ENCODE measurements around the gene GABRR1. TPM values are rescaled to one million over a fixed set of nuclear protein-coding genes. Genes with fewer than 3 reads are reported as not detected.
A peak's percentile ranks its signal among the peaks of the same experiment; 100 is the strongest.

Gene GABRR1
- total and polyA plus RNA-seq, 2 experiments from 2014 or later, result 0.14 to 0.37 TPM

GRCh38 chr6:89242574-89243330 is 25.6 kb upstream of the GABRR1 start:
- Histone ChIP-seq H2AFZ (no peak overlapping the region), H3K27ac (ENCODE audit: low read depth) (no peak overlapping the region), H3K4me2 (peak overlapping the region; percentile 61), H3K27me3 (ENCODE audit: insufficient read depth) (peaks cover 4% of the 10 kb centered on the region; the same call in 1 of the 2 replicates), H3K79me2 (replicated peaks; ENCODE audit: insufficient read depth) (no peaks in the 10 kb centered on the region; the same call in 1 of the 2 replicates), H4K20me1 (replicated peaks; ENCODE audit: insufficient read depth) (no peaks in the 10 kb centered on the region; the same call in 1 of the 2 replicates), H3K4me1 (ENCODE audit: insufficient read depth) (peaks cover 21% of the 10 kb centered on the region), H3K4me3 (peak overlapping the region; percentile 24), H3K36me3 (ENCODE audit: insufficient read depth) (no peaks in the 10 kb centered on the region), H3F3A (replicated peaks; ENCODE audit: low read depth) (no peaks in the 10 kb centered on the region), H3K9me2 (ENCODE audit: insufficient read depth) (no peaks in the 10 kb centered on the region)
- Mint-ChIP-seq H3K9me3 (no peaks in the 10 kb centered on the region), H3K27ac (no peak overlapping the region), H3K36me3 (ENCODE audit: low read depth) (no peaks in the 10 kb centered on the region; the same call in 1 of the 3 replicates), H3K4me1 (peaks cover 35% of the 10 kb centered on the region), H3K27me3 (ENCODE audit: insufficient read depth, low read depth, poor library complexity) (peaks cover 3% of the 10 kb centered on the region), H3K4me3 (peak overlapping the region; percentile 7; the same call in 2 of the 3 replicates)
- peak; percentile 51 to 53 for TF ChIP-seq CTCF (conservative IDR thresholded peaks at IDR 0.05; ENCODE audit: low read depth in 2 of 2)
- TF ChIP-seq EZH2phosphoT487 (IDR thresholded peaks at IDR 0.05; ENCODE audit: unreplicated experiment), result no peak
- TF ChIP-seq POLR2AphosphoS5 (IDR thresholded peaks at IDR 0.05; ENCODE audit: low read depth), result no peak
- TF ChIP-seq EZH2 (IDR thresholded peaks at IDR 0.05; ENCODE audit: low read depth, unreplicated experiment), result no peak
- TF ChIP-seq ZNF331 (CRISPR knock-in tag; IDR thresholded peaks at IDR 0.05; ENCODE audit: low read depth), result no peak
- TF ChIP-seq NANOG (IDR thresholded peaks at IDR 0.05; ENCODE audit: borderline replicate concordance), result no peak
- no peak for TF ChIP-seq JUNB (IDR thresholded peaks at IDR 0.05; ENCODE audit: unreplicated experiment)
- TF ChIP-seq REST (IDR thresholded peaks at IDR 0.05; ENCODE audit: unreplicated experiment), result no peak
- TF ChIP-seq CREB1 (CRISPR knock-in tag; IDR thresholded peaks at IDR 0.05; ENCODE audit: low read depth), result peak; percentile 14; the same call in 1 of the 2 replicates
- no peak for TF ChIP-seq STAT1 (IDR thresholded peaks at IDR 0.05; ENCODE audit: unreplicated experiment)
- TF ChIP-seq ETS1 (IDR thresholded peaks at IDR 0.05), result no peak
- no peak for TF ChIP-seq ZNF114 (CRISPR knock-in tag; IDR thresholded peaks at IDR 0.05)
- peak; percentile 13; the same call in 1 of the 2 replicates for TF ChIP-seq ZNF462 (CRISPR knock-in tag; IDR thresholded peaks at IDR 0.05)
- peak; percentile 91 for ATAC-seq
- peak; percentile 57 for DNase-seq (ENCODE audit: low spot score)
